Astrocyte (in vitro differentiated cells and primary cell): ENCODE results near the gene SLC26A1. TPM values are rescaled to one million over a fixed set of nuclear protein-coding genes. Genes with fewer than 3 reads are reported as not detected.

Source experiments
- DNase-seq: peaks from one replicate; pipeline ENCODE4 v3.0.0-alpha.2; 2010; ENCODE audit warnings: low read depth
- FAIRE-seq: peaks from 2 replicates; lab custom pipeline; 2011; peaks lifted over from hg19 to GRCh38; lab: Jason Lieb, UNC
- H2AFZ ChIP-seq: 2 replicates; pipeline ENCODE4 v1.6.0; 2012; ENCODE audit warnings: low read depth, low read length, inconsistent platforms
- H3K27ac ChIP-seq: 2 replicates; pipeline ENCODE4 v1.5.1; 2011; ENCODE audit warnings: low read depth, low read length, inconsistent platforms
- H3K27me3 ChIP-seq: 2 replicates; pipeline ENCODE4 v1.6.0; 2011; ENCODE audit warnings: low read length, inconsistent platforms; ENCODE audit not compliant: insufficient read depth
- H3K36me3 ChIP-seq: 2 replicates; pipeline ENCODE4 v1.5.1; 2011; ENCODE audit warnings: low read length, inconsistent platforms; ENCODE audit not compliant: insufficient read depth
- H3K4me1 ChIP-seq: 2 replicates; pipeline ENCODE4 v1.5.1; 2011; ENCODE audit warnings: low read length, inconsistent platforms; ENCODE audit not compliant: insufficient read depth
- H3K4me2 ChIP-seq: 2 replicates; pipeline ENCODE4 v1.6.0; 2012; ENCODE audit warnings: low read length, inconsistent platforms
- H3K4me3 ChIP-seq: 2 replicates; pipeline ENCODE4 v1.5.1; 2011; ENCODE audit warnings: low read depth, mild to moderate bottlenecking, low read length, inconsistent platforms; ENCODE audit not compliant: insufficient read depth
- H3K79me2 ChIP-seq: 2 replicates; pipeline ENCODE4 v1.6.0; 2012; ENCODE audit warnings: mild to moderate bottlenecking, low read length, inconsistent platforms; ENCODE audit not compliant: insufficient read depth
- H3K9ac ChIP-seq: 2 replicates; pipeline ENCODE4 v1.6.0; 2012; ENCODE audit warnings: mild to moderate bottlenecking, low read length, inconsistent platforms
- H3K9me3 ChIP-seq: 2 replicates; pipeline ENCODE4 v1.5.1; 2012; ENCODE audit warnings: low read depth, mild to moderate bottlenecking, low read length, inconsistent platforms; ENCODE audit not compliant: insufficient read depth
- H4K20me1 ChIP-seq: 2 replicates; pipeline ENCODE4 v1.6.0; 2012; ENCODE audit warnings: low read length, inconsistent platforms; ENCODE audit not compliant: insufficient read depth
- H3K27ac Mint-ChIP-seq: one replicate; pipeline ENCODE4 v1.8.0; 2021; ENCODE audit warnings: mild to moderate bottlenecking, mixed read lengths; ENCODE audit not compliant: unreplicated experiment
- H3K27me3 Mint-ChIP-seq: one replicate; pipeline ENCODE4 v1.8.0; 2021; ENCODE audit warnings: low read depth, mixed read lengths; ENCODE audit not compliant: unreplicated experiment
- H3K36me3 Mint-ChIP-seq: one replicate; pipeline ENCODE4 v1.8.0; 2021; ENCODE audit warnings: low read depth, mixed read lengths; ENCODE audit not compliant: unreplicated experiment
- H3K4me1 Mint-ChIP-seq: one replicate; pipeline ENCODE4 v1.8.0; 2021; ENCODE audit warnings: low read depth, mixed read lengths; ENCODE audit not compliant: unreplicated experiment
- H3K4me3 Mint-ChIP-seq: one replicate; pipeline ENCODE4 v1.8.0; 2021; ENCODE audit warnings: mild to moderate bottlenecking, moderate library complexity, mixed read lengths; ENCODE audit not compliant: unreplicated experiment
- H3K9me3 Mint-ChIP-seq: one replicate; pipeline ENCODE4 v1.8.0; 2021; ENCODE audit warnings: mild to moderate bottlenecking, mixed read lengths; ENCODE audit not compliant: unreplicated experiment
- EZH2 ChIP-seq: IDR thresholded peaks from 2 replicates; pipeline ENCODE4 v1.6.1; 2012; ENCODE audit warnings: mild to moderate bottlenecking, low read length, inconsistent platforms; ENCODE audit not compliant: insufficient read depth
- total RNA-seq: library from RNA; stranded (reverse); gene quantifications from 2 replicates; pipeline ENCODE4 v1.2.1, GENCODE V29; 2021
- TF ChIP-seq, protein P1 (sequence below): IDR thresholded peaks from 2 replicates; pipeline ENCODE4 v1.5.1; 2011; ENCODE audit warnings: low read depth, mild to moderate bottlenecking, inconsistent platforms, low read length, moderate library complexity; ENCODE audit not compliant: insufficient read depth

The SLC26A1 gene
- total RNA-seq, 1 donor from 2014 or later = 0.34 TPM

GRCh38 chr4:970854-971520 is 22.2 kb downstream of the SLC26A1 start:
- Histone ChIP-seq H3K27me3 (no peaks in the 10 kb centered on the region), H3K9me3 (no peaks in the 10 kb centered on the region), H3K4me1 (peaks cover 10% of the 10 kb centered on the region), H3K4me2 (no peak overlapping the region), H3K79me2 (peaks cover 7% of the 10 kb centered on the region), H3K9ac (no peak overlapping the region), H3K4me3 (no peak overlapping the region), H2AFZ (no peak overlapping the region), H3K36me3 (no peaks in the 10 kb centered on the region), H3K27ac (no peak overlapping the region), H4K20me1 (peaks cover 36% of the 10 kb centered on the region)
- H3K4me1 Mint-ChIP-seq = no peaks in the 10 kb centered on the region
- FAIRE-seq (no peak), DNase-seq (no peak)
- no peaks in the 10 kb centered on the region for H3K9me3 Mint-ChIP-seq
- H3K27ac Mint-ChIP-seq = no peak overlapping the region
- peaks cover 5% of the 10 kb centered on the region for H3K36me3 Mint-ChIP-seq
- TF ChIP-seq EZH2 = no peak
- TF ChIP-seq, protein P1, sequence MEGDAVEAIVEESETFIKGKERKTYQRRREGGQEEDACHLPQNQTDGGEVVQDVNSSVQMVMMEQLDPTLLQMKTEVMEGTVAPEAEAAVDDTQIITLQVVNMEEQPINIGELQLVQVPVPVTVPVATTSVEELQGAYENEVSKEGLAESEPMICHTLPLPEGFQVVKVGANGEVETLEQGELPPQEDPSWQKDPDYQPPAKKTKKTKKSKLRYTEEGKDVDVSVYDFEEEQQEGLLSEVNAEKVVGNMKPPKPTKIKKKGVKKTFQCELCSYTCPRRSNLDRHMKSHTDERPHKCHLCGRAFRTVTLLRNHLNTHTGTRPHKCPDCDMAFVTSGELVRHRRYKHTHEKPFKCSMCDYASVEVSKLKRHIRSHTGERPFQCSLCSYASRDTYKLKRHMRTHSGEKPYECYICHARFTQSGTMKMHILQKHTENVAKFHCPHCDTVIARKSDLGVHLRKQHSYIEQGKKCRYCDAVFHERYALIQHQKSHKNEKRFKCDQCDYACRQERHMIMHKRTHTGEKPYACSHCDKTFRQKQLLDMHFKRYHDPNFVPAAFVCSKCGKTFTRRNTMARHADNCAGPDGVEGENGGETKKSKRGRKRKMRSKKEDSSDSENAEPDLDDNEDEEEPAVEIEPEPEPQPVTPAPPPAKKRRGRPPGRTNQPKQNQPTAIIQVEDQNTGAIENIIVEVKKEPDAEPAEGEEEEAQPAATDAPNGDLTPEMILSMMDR = no peak
- no peaks in the 10 kb centered on the region for H3K27me3 Mint-ChIP-seq
- H3K4me3 Mint-ChIP-seq = peak overlapping the region; percentile 50

DNA sequence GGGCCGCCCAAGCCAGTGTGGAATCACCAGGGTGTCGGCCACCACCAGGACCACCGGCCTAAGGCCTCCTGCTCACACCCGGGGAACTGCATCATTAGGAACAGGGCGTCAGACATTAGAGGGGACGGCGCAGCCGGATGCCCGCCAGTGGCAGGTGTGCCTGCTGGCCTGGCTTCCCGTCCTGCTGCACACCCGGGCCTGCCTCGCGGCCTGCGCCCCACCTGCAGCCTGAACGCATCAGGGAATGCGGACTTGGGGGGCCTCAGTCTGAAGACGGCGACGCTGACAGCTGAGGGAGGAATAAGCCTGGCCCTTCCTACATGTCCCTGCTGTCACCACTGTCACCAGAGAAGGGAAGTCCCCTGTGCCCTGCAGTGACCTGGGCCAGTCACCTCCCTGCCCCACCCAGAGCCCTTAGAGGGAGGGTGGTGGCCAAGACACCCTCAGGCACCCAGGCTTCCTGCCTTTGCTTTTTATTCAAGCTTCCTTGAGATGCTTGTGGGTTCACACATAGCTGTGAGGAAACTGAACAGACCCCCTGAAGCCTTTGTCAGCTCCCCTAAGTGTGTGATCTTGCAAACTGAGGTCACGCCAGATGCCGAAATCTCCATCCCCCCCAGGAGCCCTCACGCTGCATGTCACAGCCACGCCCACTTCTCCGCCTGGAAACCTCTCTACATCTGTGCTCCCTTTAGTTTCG is 23.0 kb downstream of the SLC26A1 start:
- H3K9ac ChIP-seq = no peak overlapping the region
- peaks cover 36% of the 10 kb centered on the region for H4K20me1 ChIP-seq
- Mint-ChIP-seq H3K27me3 (no peaks in the 10 kb centered on the region), H3K36me3 (peaks cover 5% of the 10 kb centered on the region), H3K9me3 (no peaks in the 10 kb centered on the region), H3K4me3 (peak overlapping the region; percentile 4), H3K27ac (no peak overlapping the region), H3K4me1 (no peaks in the 10 kb centered on the region)
- H2AFZ ChIP-seq = no peak overlapping the region
- H3K4me1 ChIP-seq = peaks cover 10% of the 10 kb centered on the region
- H3K9me3 ChIP-seq = no peaks in the 10 kb centered on the region
- peaks cover 7% of the 10 kb centered on the region for H3K79me2 ChIP-seq
- no peak overlapping the region for H3K4me2 ChIP-seq
- H3K27ac ChIP-seq = no peak overlapping the region
- no peaks in the 10 kb centered on the region for H3K27me3 ChIP-seq
- H3K36me3 ChIP-seq = no peaks in the 10 kb centered on the region
- TF ChIP-seq, protein P1 = no peak
- TF ChIP-seq EZH2 = no peak
- no peak for FAIRE-seq
- no peak for DNase-seq
- no peak overlapping the region for H3K4me3 ChIP-seq
